GM21381 (cell line): ENCODE measurements around the gene WNT7A.

Experiments used
- ATAC-seq: cut with Tn5 transposase; IDR thresholded peaks from one replicate; pipeline ENCODE4 v1.9.1; 2021; ENCODE audit warnings: mild to moderate bottlenecking, moderate library complexity; ENCODE audit not compliant: unreplicated experiment

The WNT7A gene

GRCh38 chr3:13849018-13849417, 30.9 kb downstream of the WNT7A start:
- ATAC-seq, result no peak

- no peak for ATAC-seq
Observed at GRCh38 chr3:13846716-13847570, 32.9 kb downstream of the WNT7A start.

GRCh38 chr3:13846238-13846637, 33.6 kb downstream of the WNT7A start:
- ATAC-seq, result no peak

GRCh38 chr3:13845806-13846205, 34.1 kb downstream of the WNT7A start:
- no peak for ATAC-seq

GRCh38 chr3:13844911-13845310, 35.0 kb downstream of the WNT7A start:
- no peak for ATAC-seq

GRCh38 chr3:13844286-13844685, 35.6 kb downstream of the WNT7A start:
- no peak for ATAC-seq

- no peak for ATAC-seq
Observed at GRCh38 chr3:13843351-13843750, 36.5 kb downstream of the WNT7A start.

GRCh38 chr3:13842226-13842625, 37.6 kb downstream of the WNT7A start:
- ATAC-seq, result no peak

GRCh38 chr3:13841826-13842225, 38.0 kb downstream of the WNT7A start:
- no peak for ATAC-seq

GRCh38 chr3:13841141-13841540, 38.7 kb downstream of the WNT7A start:
- no peak for ATAC-seq

GRCh38 chr3:13840456-13840855, 39.4 kb downstream of the WNT7A start:
- no peak for ATAC-seq

GRCh38 chr3:13839726-13840340, 40.0 kb downstream of the WNT7A start:
- no peak for ATAC-seq

GRCh38 chr3:13839253-13839652, 40.6 kb downstream of the WNT7A start:
- ATAC-seq, result no peak

GRCh38 chr3:13838421-13838820, 41.5 kb downstream of the WNT7A start:
- ATAC-seq, result no peak

- ATAC-seq, result no peak
Observed at GRCh38 chr3:13837751-13838150, 42.1 kb downstream of the WNT7A start.

GRCh38 chr3:13836658-13837587, 42.9 kb downstream of the WNT7A start:
- ATAC-seq, result no peak

GRCh38 chr3:13835246-13835645, 44.6 kb downstream of the WNT7A start:
- no peak for ATAC-seq

- no peak for ATAC-seq
Observed at GRCh38 chr3:13834258-13835035, 45.4 kb downstream of the WNT7A start.

GRCh38 chr3:13833506-13834257, 46.2 kb downstream of the WNT7A start:
- ATAC-seq, result no peak

GRCh38 chr3:13832130-13832529, 47.7 kb downstream of the WNT7A start:
- no peak for ATAC-seq
